Upper lobe of left lung (tissue), 4 donors: ENCODE data around the gene HCST.

Source experiments
- CTCF ChIP-seq, 6 experiments: fragments of 450-650 bp in 4 of 6; fragments of 200-600 bp in 2 of 6; sonication (generic) in 2 of 6; IDR thresholded peaks; one replicate each; pipeline ENCODE4 v1.5.1; 2016 to 2019; ENCODE audit warnings: antibody characterized with exemption in 6 of 6
- EP300 ChIP-seq, 4 donors: sonication (generic); formaldehyde crosslinking; IDR thresholded peaks; one replicate each; pipeline ENCODE4 v1.5.1; 2017; ENCODE audit warnings: antibody characterized with exemption in 4 of 4, control low read depth in 2 of 4
- POLR2A ChIP-seq, 4 donors: fragments of 450-650 bp; IDR thresholded peaks; one replicate each; pipeline ENCODE4 v1.5.1; 2016 to 2017; ENCODE audit warnings: antibody characterized with exemption in 4 of 4, mild to moderate bottlenecking in 2 of 4
- POLR2AphosphoS5 ChIP-seq, 2 donors: sonication (generic); formaldehyde crosslinking; IDR thresholded peaks; one replicate each; pipeline ENCODE4 v1.5.1; 2017; ENCODE audit warnings: antibody characterized with exemption in 2 of 2

- TF ChIP-seq CTCF (IDR thresholded peaks at IDR 0.05), result no peak
- no peak for TF ChIP-seq POLR2A (IDR thresholded peaks at IDR 0.05)
- no peak for TF ChIP-seq POLR2AphosphoS5 (IDR thresholded peaks at IDR 0.05)
- TF ChIP-seq EP300 (IDR thresholded peaks at IDR 0.05), result no peak
Measured at GRCh38 chr19:35895911-35896642, 6.3 kb upstream of the HCST start.
